SU-DHL-6 (cell line): ENCODE measurements around the gene CLNK.

Experiments used
- EZH2phosphoT487 ChIP-seq: fragments of 200-600 bp; sonication (generic), shearing (Covaris generic); conservative IDR thresholded peaks from 2 replicates; pipeline ENCODE4 v1.6.1; 2018; ENCODE audit warnings: mild to moderate bottlenecking, antibody characterized with exemption, low read length, moderate library complexity, mixed read lengths
- TF ChIP-seq, protein P1 (sequence below): fragments of 200-600 bp; sonication (generic); IDR thresholded peaks from one replicate; pipeline ENCODE4 v1.5.1; 2017; ENCODE audit warnings: antibody characterized with exemption, mild to moderate bottlenecking, low read length, moderate library complexity; ENCODE audit not compliant: insufficient read depth, poor library complexity, severe bottlenecking

DNA sequence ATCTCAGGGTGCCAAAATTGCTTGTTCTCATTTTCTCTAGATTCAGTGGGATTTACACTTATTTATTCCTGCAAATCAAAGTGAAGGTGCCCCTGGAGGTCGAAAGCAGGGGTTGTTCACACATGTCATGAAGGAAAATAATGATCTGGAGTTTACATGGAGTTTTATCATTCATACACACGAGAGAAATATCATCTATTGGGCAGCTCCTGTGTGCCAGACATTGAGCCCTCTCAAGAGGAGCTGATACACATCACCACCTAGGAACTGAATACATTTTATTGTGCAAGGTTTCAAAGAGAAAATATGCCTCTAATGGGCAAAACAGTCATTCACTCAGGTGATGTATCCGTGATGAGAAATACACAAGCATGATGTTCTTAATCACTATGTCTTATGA, 23.5 kb downstream of the CLNK start:
- TF ChIP-seq, protein P1, sequence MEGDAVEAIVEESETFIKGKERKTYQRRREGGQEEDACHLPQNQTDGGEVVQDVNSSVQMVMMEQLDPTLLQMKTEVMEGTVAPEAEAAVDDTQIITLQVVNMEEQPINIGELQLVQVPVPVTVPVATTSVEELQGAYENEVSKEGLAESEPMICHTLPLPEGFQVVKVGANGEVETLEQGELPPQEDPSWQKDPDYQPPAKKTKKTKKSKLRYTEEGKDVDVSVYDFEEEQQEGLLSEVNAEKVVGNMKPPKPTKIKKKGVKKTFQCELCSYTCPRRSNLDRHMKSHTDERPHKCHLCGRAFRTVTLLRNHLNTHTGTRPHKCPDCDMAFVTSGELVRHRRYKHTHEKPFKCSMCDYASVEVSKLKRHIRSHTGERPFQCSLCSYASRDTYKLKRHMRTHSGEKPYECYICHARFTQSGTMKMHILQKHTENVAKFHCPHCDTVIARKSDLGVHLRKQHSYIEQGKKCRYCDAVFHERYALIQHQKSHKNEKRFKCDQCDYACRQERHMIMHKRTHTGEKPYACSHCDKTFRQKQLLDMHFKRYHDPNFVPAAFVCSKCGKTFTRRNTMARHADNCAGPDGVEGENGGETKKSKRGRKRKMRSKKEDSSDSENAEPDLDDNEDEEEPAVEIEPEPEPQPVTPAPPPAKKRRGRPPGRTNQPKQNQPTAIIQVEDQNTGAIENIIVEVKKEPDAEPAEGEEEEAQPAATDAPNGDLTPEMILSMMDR = no peak
- no peak for TF ChIP-seq EZH2phosphoT487
